GM19099 (cell line): Measurements from ENCODE around the gene TBC1D3L.
"Not testable (repeated sequence)": the region's sequence is repeated elsewhere in the genome, so short reads cannot be mapped to it uniquely, and the experiment has no call there.

Source experiments
- POLR2A ChIP-seq: IDR thresholded peaks from 3 replicates; pipeline ENCODE4 v1.6.1; 2011; ENCODE audit warnings: low read depth; ENCODE audit not compliant: insufficient read length; ENCODE audit errors: extremely low read depth

The TBC1D3L gene

GRCh38 chr17:37988960-37989359 lies at the start of gene TBC1D3L:
TBC1D3L (minus strand) TSS chr17:37989060; CDS start chr17:37987520, 1,540 bp downstream.
- not testable (repeated sequence) for TF ChIP-seq POLR2A

- not testable (repeated sequence) for TF ChIP-seq POLR2A
Observed at GRCh38 chr17:38003676-38004075, 14.8 kb upstream of the TBC1D3L start, which contains the start of gene TBC1D3D. TBC1D3D (plus strand) TSS chr17:38003976; CDS start chr17:38005561, 1,585 bp downstream.
